Left lung (tissue), 10 donors: ENCODE measurements around the gene MXD4. TPM values are rescaled to one million over a fixed set of nuclear protein-coding genes. Genes with fewer than 3 reads are reported as not detected.

ENCODE experiments used
- ATAC-seq: fragments of 200-7000 bp; cut with Tn5 transposase; one replicate; pipeline ENCODE4 v1.9.1; 2020; ENCODE audit warnings: moderate library complexity
- DNase-seq, 4 donors: peaks; one replicate each; pipeline ENCODE4 v3.0.0-alpha.2; 2013 to 2020
- H3K27ac ChIP-seq, 2 donors: fragments of 200-600 bp; sonication (generic) in 1 of 2; one replicate each; pipeline versions ENCODE4 v1.5.0 to v1.8.0; 2020 to 2021
- H3K27me3 ChIP-seq, 2 donors: fragments of 200-600 bp; sonication (generic) in 1 of 2; one replicate each; pipeline versions ENCODE4 v1.5.0 to v1.8.0; 2020 to 2021
- H3K36me3 ChIP-seq, 2 donors: fragments of 200-600 bp; sonication (generic) in 1 of 2; one replicate each; pipeline versions ENCODE4 v1.5.0 to v1.8.0; 2020 to 2021
- H3K4me1 ChIP-seq, 2 donors: fragments of 200-600 bp; one replicate each; pipeline ENCODE4 v1.8.0; 2021
- H3K4me3 ChIP-seq, 2 donors: fragments of 200-600 bp; sonication (generic) in 1 of 2; one replicate each; pipeline versions ENCODE4 v1.5.0 to v1.8.0; 2020 to 2021; ENCODE audit warnings: mild to moderate bottlenecking in 1 of 2
- H3K9me3 ChIP-seq, 2 donors: fragments of 200-600 bp; sonication (generic) in 1 of 2; one replicate each; pipeline versions ENCODE4 v1.5.0 to v1.8.0; 2020 to 2021
- intact Hi-C, 2 donors: fragments of 100-400 bp; cut with DNase I; formaldehyde crosslinking; loops; one replicate each; pipeline versions ENCODE4 v1.11.2 to v1.14.2; 2022
- polyA plus RNA-seq, 6 donors: library from polyadenylated mRNA; unstranded; fragments of 120-200 nt; gene quantifications; one replicate each; pipeline ENCODE4 v1.2.1, GENCODE V29; 2013; ENCODE audit not compliant: insufficient read length in 6 of 6
- total RNA-seq, 2 donors: library from RNA; stranded (reverse); fragmentation: NEBNext Ultra II Directional; extraction: Animal tissue kit (Norgen Biotek cat#: 25700); gene quantifications; one replicate each; pipeline ENCODE4 v1.2.1, GENCODE V29; 2021
- TF ChIP-seq, protein P1 (sequence below), 2 donors: fragments of 200-600 bp; sonication (generic) in 1 of 2; IDR thresholded peaks; one replicate each; pipeline versions ENCODE4 v1.5.0 to v1.8.0; 2021; ENCODE audit warnings: antibody characterized with exemption in 2 of 2
- donor health status: DM: no; HTN: yes; CAD: no.
- donor health status: DM: no; HTN: no; CAD: no.

MXD4 gene
- total and polyA plus RNA-seq, 8 donors: 52.4 to 113 (median 81.9) TPM

DNA sequence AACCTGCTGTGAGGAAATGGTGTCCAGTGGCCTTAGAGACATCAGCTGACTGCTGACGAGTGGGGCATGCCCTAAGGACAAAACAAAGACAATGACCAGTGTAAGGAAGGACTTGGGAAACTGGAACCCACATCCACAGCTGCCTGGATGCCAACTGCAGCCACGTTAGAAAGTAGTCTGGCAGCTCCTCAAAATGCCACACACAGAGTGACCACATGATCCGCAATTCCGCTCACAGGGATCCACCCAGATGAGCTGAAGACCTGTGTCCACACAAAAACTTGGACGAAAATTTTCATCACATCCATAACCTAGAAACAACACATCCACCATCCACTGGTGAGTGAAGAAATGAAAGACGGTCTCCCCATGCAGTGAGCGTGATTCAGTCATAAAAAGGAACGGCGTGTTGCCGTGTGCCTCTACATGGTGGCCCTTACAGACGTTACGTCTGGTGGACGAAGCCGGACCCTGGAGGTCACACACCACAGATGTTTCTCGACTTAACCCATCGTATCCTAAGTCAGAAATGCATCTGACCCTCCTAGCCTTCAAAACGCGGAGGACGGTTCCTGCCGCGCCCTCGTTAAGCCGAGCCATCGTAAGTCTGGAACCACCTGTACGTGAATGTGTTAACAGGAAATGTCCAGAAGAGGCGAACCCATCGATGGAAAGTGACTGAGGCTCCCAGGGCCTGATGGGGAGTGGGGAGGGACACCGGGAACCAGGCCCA is 40.6 kb upstream of the MXD4 start:
- H3K4me1 ChIP-seq: no peaks in the 10 kb centered on the region
- H3K27ac ChIP-seq: no peak overlapping the region
- no peaks in the 10 kb centered on the region for H3K27me3 ChIP-seq
- H3K4me3 ChIP-seq: no peak overlapping the region
- peaks cover 0 to 5% of the 10 kb centered on the region in 2 donors for H3K9me3 ChIP-seq
- peaks cover 0 to 12% of the 10 kb centered on the region in 2 donors for H3K36me3 ChIP-seq
- no peak for ATAC-seq
- DNase-seq: no peak
- TF ChIP-seq, protein P1, sequence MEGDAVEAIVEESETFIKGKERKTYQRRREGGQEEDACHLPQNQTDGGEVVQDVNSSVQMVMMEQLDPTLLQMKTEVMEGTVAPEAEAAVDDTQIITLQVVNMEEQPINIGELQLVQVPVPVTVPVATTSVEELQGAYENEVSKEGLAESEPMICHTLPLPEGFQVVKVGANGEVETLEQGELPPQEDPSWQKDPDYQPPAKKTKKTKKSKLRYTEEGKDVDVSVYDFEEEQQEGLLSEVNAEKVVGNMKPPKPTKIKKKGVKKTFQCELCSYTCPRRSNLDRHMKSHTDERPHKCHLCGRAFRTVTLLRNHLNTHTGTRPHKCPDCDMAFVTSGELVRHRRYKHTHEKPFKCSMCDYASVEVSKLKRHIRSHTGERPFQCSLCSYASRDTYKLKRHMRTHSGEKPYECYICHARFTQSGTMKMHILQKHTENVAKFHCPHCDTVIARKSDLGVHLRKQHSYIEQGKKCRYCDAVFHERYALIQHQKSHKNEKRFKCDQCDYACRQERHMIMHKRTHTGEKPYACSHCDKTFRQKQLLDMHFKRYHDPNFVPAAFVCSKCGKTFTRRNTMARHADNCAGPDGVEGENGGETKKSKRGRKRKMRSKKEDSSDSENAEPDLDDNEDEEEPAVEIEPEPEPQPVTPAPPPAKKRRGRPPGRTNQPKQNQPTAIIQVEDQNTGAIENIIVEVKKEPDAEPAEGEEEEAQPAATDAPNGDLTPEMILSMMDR (IDR thresholded peaks at IDR 0.05): no peak
- intact Hi-C loops: no loop called here

DNA sequence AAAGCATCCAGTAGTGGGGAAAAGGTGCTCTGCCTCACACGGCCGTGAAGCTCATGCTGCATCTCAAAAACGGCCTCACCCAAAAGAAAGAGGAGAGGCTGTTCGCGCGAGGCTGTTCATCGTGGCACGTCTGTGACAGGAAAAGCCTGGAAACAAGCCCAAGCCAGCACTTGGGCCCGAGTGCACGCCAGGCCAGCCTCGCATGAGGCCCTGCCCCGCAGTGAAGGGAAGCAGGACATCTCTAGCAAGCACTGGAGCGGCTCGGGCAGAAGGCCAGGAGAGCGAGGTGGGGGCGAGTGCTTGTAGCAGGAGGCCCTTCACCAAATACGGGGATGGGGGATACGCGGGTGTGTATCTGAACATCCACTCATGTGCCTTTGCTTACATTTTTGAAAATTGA is 39.9 kb upstream of the MXD4 start:
- no peak for ATAC-seq
- Histone ChIP-seq H3K27ac (no peak overlapping the region), H3K4me1 (no peaks in the 10 kb centered on the region), H3K4me3 (no peak overlapping the region), H3K36me3 (peaks cover 0 to 12% of the 10 kb centered on the region in 2 donors), H3K9me3 (peaks cover 0 to 1% of the 10 kb centered on the region in 2 donors), H3K27me3 (no peaks in the 10 kb centered on the region)
- intact Hi-C loops: no loop called here
- TF ChIP-seq, protein P1 (IDR thresholded peaks at IDR 0.05): no peak
- DNase-seq: peak in 1 of 4 donors; percentile 26

DNA sequence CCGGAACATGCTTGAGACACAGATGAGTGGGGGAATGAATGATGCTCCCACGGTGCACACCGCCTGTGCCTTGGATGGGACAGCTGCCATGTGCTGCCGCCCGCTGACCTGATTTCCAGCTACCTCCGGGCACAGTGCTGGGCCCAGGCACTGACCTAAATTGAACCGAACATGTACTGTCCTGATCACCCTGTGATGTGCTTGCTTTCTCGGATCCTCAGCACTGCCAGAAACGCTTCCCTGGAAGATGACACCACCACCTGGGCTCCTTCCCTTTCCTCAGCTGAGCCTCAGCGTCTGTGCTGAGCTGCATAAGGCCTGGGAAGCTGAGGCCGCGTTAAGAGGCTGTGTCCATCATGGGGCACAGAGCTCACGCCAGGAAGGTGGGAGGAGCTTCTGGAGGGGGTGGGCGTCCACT is 39.3 kb upstream of the MXD4 start:
- Histone ChIP-seq H3K27ac (no peak overlapping the region), H3K4me3 (no peak overlapping the region), H3K27me3 (no peaks in the 10 kb centered on the region), H3K4me1 (no peaks in the 10 kb centered on the region), H3K9me3 (no peaks in the 10 kb centered on the region), H3K36me3 (peaks cover 0 to 12% of the 10 kb centered on the region in 2 donors)
- no peak for DNase-seq
- TF ChIP-seq, protein P1 (IDR thresholded peaks at IDR 0.05): no peak
- ATAC-seq: no peak
- intact Hi-C loops: no loop called here

DNA sequence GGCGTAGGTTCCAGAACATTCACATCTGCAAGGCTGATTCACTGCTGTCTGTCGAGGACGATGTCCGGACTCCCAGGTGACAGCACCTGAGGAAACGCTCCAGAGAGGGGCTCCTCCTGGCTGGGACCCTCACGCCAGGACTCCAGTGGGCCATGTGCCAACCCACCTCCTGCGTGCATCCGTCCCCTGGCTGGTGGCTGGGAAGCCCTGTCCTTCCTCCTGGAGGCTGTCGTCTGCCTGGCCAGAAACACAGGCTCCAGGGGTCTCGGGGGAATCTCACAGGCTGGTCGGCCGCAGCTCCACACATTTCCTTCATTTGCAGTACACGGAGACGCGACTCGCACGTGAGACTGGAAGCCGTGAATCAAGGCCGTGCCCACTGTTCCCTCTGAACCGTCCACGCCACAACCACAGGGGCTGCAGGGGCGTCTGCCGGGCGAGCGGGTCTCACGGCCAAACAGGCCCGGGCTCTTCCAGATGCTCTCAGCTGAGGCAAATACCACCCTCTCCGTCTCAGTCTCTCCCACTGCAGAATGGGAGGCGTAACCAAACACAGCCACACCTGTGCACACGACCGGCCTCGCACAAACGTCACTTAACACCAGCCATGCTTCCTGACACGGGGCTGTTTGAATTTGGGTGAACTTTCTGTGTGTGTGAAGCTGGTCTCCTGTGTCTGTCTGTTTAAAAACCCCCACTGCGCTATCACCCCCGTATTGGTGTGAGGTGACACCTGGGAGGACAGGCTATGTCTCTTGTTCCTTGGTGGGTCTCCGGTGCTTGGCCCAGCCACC is 38.7 kb upstream of the MXD4 start:
- no peak for ATAC-seq
- H3K36me3 ChIP-seq: peaks cover 0 to 12% of the 10 kb centered on the region in 2 donors
- TF ChIP-seq, protein P1 (IDR thresholded peaks at IDR 0.05): no peak
- H3K4me1 ChIP-seq: no peaks in the 10 kb centered on the region
- intact Hi-C loops: no loop called here
- no peak for DNase-seq
- no peaks in the 10 kb centered on the region for H3K9me3 ChIP-seq
- H3K27ac ChIP-seq: no peak overlapping the region
- no peaks in the 10 kb centered on the region for H3K27me3 ChIP-seq
- no peak overlapping the region for H3K4me3 ChIP-seq

DNA sequence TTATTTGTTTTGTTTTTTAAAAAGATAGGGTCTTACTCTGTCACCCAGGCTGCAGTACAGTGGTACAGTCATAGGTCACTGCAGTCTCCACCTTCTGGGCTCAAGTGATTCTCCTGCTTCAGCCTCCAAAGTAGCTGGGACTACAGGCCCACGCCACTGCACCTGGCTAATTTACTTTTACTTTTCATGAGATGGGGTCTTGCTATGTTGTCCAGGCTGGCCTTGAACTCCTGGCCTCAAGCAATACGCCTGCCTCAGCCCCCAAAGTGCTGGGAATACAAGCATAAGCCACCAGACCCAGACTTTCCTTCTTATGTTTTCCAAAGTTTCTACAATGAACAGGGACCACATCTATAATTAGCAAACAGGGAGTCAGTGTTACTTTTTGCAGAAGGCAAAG is 37.9 kb upstream of the MXD4 start:
- H3K27me3 ChIP-seq: no peaks in the 10 kb centered on the region
- H3K4me1 ChIP-seq: no peaks in the 10 kb centered on the region
- intact Hi-C loops: no loop called here
- ATAC-seq: no peak
- no peak overlapping the region for H3K4me3 ChIP-seq
- H3K9me3 ChIP-seq: no peaks in the 10 kb centered on the region
- H3K36me3 ChIP-seq: peaks cover 0 to 8% of the 10 kb centered on the region in 2 donors
- TF ChIP-seq, protein P1 (IDR thresholded peaks at IDR 0.05): no peak
- no peak overlapping the region for H3K27ac ChIP-seq
- DNase-seq: no peak
